SU-DHL-6 (cell line): ENCODE data around the gene PITHD1.

Experiments used
- H2AFZ ChIP-seq: fragments of 200-600 bp; sonication (generic); 2 replicates; pipeline ENCODE4 v1.6.1; 2014; ENCODE audit warnings: low read depth, mild to moderate bottlenecking, moderate library complexity, mixed read lengths, antibody characterized with exemption, low read length; ENCODE audit not compliant: severe bottlenecking
- H3F3A ChIP-seq: fragments of 200-600 bp; shearing (Covaris generic); 2 replicates; pipeline ENCODE4 v1.6.0; 2016; ENCODE audit warnings: antibody characterized with exemption, mild to moderate bottlenecking; ENCODE audit not compliant: insufficient read depth
- H3K27ac ChIP-seq: fragments of 200-600 bp; sonication (generic); 2 replicates; pipeline ENCODE4 v1.5.1; 2016; ENCODE audit warnings: low read depth, mild to moderate bottlenecking, low read length, moderate library complexity, mixed read lengths
- H3K27me3 ChIP-seq: fragments of 200-600 bp; sonication (generic), shearing (Covaris generic); 2 replicates; pipeline ENCODE4 v1.6.0; 2014; ENCODE audit warnings: mild to moderate bottlenecking, low read length
- H3K36me3 ChIP-seq: fragments of 200-600 bp; sonication (generic); 2 replicates; pipeline ENCODE4 v1.6.1; 2014; ENCODE audit warnings: mild to moderate bottlenecking, low read length, mixed read lengths
- H3K4me2 ChIP-seq: fragments of 300-600, 200-600 bp; shearing (Covaris generic), sonication (generic); 2 replicates; pipeline ENCODE4 v1.6.0; 2014; ENCODE audit warnings: low read length, low read depth, mild to moderate bottlenecking; ENCODE audit not compliant: poor library complexity, severe bottlenecking
- H3K4me3 ChIP-seq: fragments of 200-600 bp; sonication (generic); 2 replicates; pipeline ENCODE4 v1.5.1; 2014; ENCODE audit warnings: antibody characterized with exemption, low read length, mild to moderate bottlenecking, mixed read lengths; ENCODE audit not compliant: insufficient read depth, poor library complexity, severe bottlenecking
- H3K79me2 ChIP-seq: fragments of 200-600 bp; sonication (generic); 2 replicates; pipeline ENCODE4 v1.6.1; 2014; ENCODE audit warnings: mild to moderate bottlenecking, low read length, moderate library complexity; ENCODE audit not compliant: insufficient read depth
- H3K9ac ChIP-seq: fragments of 200-600 bp; sonication (generic); 2 replicates; pipeline ENCODE4 v1.7.0; 2014; ENCODE audit warnings: mild to moderate bottlenecking, low read length
- H3K9me2 ChIP-seq: fragments of 200-600 bp; sonication (generic); replicated peaks from 2 replicates; pipeline ENCODE4 v1.6.1; 2014; ENCODE audit warnings: low read length; ENCODE audit not compliant: insufficient read depth
- H3K9me3 ChIP-seq: fragments of 200-600 bp; sonication (generic); 2 replicates; pipeline ENCODE4 v1.6.1; 2014; ENCODE audit warnings: low read length, mixed read lengths; ENCODE audit not compliant: insufficient read depth
- H4K20me1 ChIP-seq: fragments of 200-600 bp; sonication (generic); 2 replicates; pipeline ENCODE4 v1.6.1; 2014; ENCODE audit warnings: low read depth, mild to moderate bottlenecking, antibody characterized with exemption, low read length, moderate library complexity, mixed read lengths
- EZH2phosphoT487 ChIP-seq: fragments of 200-600 bp; sonication (generic), shearing (Covaris generic); conservative IDR thresholded peaks from 2 replicates; pipeline ENCODE4 v1.6.1; 2018; ENCODE audit warnings: mild to moderate bottlenecking, antibody characterized with exemption, low read length, moderate library complexity, mixed read lengths
- TF ChIP-seq, protein P1 (sequence below): fragments of 200-600 bp; sonication (generic); IDR thresholded peaks from one replicate; pipeline ENCODE4 v1.5.1; 2017; ENCODE audit warnings: antibody characterized with exemption, mild to moderate bottlenecking, low read length, moderate library complexity; ENCODE audit not compliant: insufficient read depth, poor library complexity, severe bottlenecking

PITHD1 gene

DNA sequence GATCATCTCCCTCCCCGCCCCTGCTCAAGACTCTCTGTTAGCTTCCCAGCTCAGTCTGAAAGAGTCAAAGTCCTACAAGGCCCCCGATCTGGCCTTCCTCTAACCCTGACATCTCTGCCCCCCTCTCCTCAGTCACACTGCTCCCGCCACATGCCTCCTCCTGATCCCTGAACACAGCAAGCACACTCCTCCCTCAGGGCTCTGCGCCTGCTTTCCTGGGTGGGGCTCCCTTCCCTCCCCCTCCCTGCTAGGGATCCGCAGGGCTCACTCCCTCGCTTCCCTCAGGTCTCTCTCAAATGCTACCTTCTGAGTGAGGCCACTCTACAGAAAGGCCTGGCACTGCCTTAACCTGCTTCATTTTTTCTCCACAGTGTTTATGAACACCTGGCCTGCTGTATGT lies 28.1 kb downstream of the PITHD1 start:
- H3F3A ChIP-seq, result no peaks in the 10 kb centered on the region; the same call in 1 of the 2 replicates
- no peaks in the 10 kb centered on the region for H3K79me2 ChIP-seq
- H3K9ac ChIP-seq, result no peak overlapping the region
- no peak overlapping the region for H3K4me2 ChIP-seq
- TF ChIP-seq, protein P1, sequence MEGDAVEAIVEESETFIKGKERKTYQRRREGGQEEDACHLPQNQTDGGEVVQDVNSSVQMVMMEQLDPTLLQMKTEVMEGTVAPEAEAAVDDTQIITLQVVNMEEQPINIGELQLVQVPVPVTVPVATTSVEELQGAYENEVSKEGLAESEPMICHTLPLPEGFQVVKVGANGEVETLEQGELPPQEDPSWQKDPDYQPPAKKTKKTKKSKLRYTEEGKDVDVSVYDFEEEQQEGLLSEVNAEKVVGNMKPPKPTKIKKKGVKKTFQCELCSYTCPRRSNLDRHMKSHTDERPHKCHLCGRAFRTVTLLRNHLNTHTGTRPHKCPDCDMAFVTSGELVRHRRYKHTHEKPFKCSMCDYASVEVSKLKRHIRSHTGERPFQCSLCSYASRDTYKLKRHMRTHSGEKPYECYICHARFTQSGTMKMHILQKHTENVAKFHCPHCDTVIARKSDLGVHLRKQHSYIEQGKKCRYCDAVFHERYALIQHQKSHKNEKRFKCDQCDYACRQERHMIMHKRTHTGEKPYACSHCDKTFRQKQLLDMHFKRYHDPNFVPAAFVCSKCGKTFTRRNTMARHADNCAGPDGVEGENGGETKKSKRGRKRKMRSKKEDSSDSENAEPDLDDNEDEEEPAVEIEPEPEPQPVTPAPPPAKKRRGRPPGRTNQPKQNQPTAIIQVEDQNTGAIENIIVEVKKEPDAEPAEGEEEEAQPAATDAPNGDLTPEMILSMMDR, result no peak
- TF ChIP-seq EZH2phosphoT487, result no peak
- no peak overlapping the region for H3K4me3 ChIP-seq
- H3K9me3 ChIP-seq, result no peaks in the 10 kb centered on the region
- H3K9me2 ChIP-seq, result no peaks in the 10 kb centered on the region
- no peak overlapping the region for H2AFZ ChIP-seq
- no peaks in the 10 kb centered on the region for H4K20me1 ChIP-seq
- no peaks in the 10 kb centered on the region for H3K36me3 ChIP-seq
- H3K27ac ChIP-seq, result no peak overlapping the region
- no peaks in the 10 kb centered on the region for H3K27me3 ChIP-seq

DNA sequence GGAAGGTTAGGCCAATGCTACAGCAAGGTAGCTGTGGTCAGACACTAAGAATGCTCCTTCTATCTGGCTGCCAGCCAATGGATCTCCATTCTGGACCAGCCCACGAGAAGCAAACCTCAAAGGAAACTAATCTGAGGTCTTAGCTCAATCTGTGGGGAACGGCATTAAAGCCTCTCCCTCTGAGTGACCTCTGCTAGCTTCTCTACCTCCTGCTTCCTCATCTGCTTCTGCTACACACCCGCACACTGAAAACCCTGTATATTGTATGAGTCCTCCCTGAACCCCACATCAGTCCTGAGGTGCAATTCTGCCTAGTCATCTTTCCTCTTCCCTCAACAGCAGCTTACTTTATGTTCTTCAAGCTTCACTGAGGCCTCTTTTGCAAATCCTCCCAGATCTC lies 29.2 kb downstream of the PITHD1 start:
- no peak overlapping the region for H3K9ac ChIP-seq
- no peak overlapping the region for H3K27ac ChIP-seq
- no peak for TF ChIP-seq EZH2phosphoT487
- TF ChIP-seq, protein P1, result no peak
- no peaks in the 10 kb centered on the region for H3F3A ChIP-seq
- H3K36me3 ChIP-seq, result no peaks in the 10 kb centered on the region
- H3K4me3 ChIP-seq, result no peak overlapping the region
- H3K79me2 ChIP-seq, result no peaks in the 10 kb centered on the region
- no peaks in the 10 kb centered on the region for H4K20me1 ChIP-seq
- H3K27me3 ChIP-seq, result no peaks in the 10 kb centered on the region
- no peaks in the 10 kb centered on the region for H3K9me2 ChIP-seq
- H2AFZ ChIP-seq, result no peak overlapping the region
- no peak overlapping the region for H3K4me2 ChIP-seq
- H3K9me3 ChIP-seq, result no peaks in the 10 kb centered on the region

DNA sequence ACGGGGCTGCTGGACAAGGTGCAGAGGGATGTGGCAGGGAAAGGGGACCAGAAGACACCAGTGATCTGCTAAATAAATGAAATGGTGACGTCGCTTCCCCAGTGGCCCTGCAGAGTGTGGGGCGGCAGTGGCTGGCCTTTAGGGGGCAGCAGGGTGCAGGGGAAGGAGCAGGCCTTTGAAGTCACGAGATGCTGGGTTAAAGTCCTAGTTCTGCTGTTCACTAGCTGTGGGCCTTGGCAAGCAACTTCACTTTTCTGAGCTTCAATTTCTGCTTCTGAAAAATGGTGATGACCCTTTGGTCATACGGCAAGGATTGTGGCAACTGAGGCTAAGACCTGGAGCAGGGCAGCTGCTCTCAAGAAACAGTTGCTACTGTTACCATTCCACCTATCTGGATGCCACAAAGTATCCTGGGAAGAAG lies 31.5 kb downstream of the PITHD1 start:
- H3K9me2 ChIP-seq, result no peaks in the 10 kb centered on the region
- H3K27ac ChIP-seq, result no peak overlapping the region
- H2AFZ ChIP-seq, result no peak overlapping the region
- TF ChIP-seq EZH2phosphoT487, result no peak
- TF ChIP-seq, protein P1, result peak; percentile 91
- no peak overlapping the region for H3K4me2 ChIP-seq
- H4K20me1 ChIP-seq, result no peaks in the 10 kb centered on the region
- H3K27me3 ChIP-seq, result no peaks in the 10 kb centered on the region
- H3K9ac ChIP-seq, result no peak overlapping the region
- no peaks in the 10 kb centered on the region for H3K79me2 ChIP-seq
- H3K36me3 ChIP-seq, result no peaks in the 10 kb centered on the region
- H3K9me3 ChIP-seq, result no peaks in the 10 kb centered on the region
- no peaks in the 10 kb centered on the region for H3F3A ChIP-seq
- H3K4me3 ChIP-seq, result no peak overlapping the region
